ENCODE measurements around the gene ZNF276.
"Not testable (repeated sequence)": the region's sequence is repeated elsewhere in the genome, so short reads cannot be mapped to it uniquely, and the experiment has no call there.

Gene ZNF276

DNA sequence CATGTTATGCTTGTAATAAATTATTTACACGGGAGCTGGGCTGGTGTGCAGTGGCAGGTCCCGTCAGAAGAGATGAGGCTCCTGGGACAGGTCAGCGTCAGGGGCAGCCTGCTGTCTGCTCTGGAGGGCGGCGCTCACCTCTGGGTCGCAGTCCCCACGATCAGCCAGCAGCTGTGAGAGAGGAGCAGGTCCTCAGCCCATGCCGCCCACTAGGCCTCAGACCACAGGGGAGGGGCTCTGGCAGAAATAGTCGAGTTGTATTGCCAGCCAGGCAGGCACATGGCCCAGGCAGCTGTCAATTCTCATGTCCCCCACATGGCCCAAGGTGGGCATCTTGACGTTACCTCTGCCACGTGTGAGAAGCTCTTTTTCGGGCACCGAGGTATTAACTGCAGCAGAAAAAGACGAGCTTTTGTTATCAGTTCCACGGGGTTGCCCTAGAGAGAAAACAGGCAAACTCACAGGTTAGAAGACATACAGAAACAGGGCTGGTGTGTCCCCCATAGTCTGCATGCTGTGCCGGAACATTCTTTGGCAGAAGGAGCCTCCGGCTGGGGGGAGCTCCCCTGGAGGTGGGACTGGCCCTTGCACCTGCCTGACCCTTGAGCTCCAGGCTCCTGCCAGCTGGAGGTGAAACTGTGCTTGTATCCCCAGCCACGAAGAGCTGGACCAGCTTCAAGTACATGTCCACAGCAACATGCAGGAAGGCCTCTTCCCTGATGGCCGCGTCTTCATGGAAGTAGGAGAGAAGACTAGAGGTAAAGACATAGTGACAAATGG lies 17.4 kb downstream of the ZNF276 start:
- DNase-seq, result no peak

DNA sequence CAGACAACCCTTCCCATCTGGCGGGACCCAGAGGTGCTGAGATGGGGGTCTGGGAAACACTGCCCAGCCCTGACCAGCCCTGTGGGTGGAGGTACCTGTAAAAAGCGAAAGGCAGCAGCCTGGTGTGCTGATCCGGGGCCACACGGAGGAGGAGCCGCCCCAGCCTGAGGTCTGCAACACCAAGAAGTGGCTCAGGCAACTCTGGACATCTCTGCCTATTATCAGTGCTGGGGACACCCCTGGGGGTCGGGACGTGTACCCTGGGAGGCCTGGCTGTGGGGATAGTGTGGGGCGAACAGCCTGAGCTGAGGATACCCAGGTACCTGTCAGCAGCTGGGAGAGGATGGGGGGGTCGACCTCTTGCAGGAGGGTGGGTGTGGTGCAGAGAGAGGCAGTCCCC lies 18.0 kb downstream of the ZNF276 start:
- DNase-seq, result no peak

DNA sequence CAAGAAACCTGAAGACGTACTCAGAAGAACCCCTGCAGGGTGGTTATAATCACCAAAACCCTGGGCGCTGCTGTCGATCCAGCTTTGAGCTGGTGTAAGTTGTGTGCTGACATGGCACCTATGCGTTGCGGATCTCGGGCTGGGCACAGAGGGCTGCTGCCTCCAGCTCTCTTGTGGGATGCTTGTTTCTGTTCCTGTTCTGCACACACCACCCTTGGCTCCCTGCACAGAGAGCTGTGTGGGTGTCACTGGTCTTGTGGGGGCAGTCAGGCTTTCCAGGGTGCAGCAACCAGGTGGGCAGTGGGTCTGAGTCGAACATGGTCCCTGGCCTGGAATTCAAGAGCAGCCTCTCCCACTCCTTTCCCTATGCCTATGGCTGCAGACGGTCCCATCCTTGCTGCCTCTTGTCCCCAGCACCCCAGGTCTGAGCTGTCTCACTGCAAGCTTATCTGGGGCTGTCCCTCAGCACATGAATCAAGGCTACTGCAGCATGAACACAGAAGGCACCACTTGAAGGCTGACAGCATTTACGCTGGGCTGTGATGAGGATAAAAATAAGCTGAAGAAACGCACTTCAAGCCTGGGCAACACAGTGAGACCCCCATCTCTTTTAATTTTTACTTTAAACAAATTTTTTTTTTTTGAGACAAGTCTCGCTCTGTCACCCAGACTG lies 20.1 kb downstream of the ZNF276 start:
- DNase-seq, result no peak

DNA sequence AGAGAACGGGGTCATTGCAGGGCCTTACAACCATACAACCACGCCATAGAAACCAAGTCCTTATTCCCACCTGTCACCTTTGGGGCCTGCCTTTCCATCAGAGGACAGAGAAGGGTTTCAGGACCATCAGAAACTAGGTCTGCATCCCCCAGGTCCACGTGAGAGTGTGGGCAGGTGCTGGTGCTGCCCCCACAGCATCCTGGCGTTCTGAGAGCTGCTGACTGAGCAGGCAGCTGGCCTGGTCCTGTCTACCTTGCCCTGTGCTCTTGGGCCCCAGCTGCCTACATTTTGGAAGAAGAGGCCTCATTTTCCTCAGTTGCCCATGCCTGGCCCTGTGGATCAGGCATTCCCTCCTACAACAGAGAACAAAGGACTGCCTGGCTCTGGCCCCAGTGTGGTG lies 21.6 kb downstream of the ZNF276 start:
- DNase-seq, result no peak

DNA sequence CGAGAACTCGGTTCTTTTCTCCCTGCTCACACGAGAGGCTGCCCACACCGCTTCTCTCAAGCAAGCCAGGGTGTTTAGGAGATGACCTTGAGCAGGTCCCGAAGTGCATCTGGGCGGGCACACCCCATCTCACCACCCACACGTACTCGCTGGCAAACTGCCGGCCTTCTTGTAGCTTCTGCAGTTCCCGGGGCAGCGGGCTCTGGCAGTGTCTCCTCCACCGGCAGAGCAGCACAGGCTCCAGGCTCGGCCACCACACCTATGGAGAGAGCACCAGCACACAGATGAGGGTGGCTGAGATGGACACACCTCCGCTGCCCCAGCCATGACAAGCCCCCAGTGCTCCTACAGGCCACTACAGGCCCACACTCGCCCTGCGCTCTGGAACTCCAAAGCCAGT lies 23.5 kb downstream of the ZNF276 start:
- no peak for DNase-seq

DNA sequence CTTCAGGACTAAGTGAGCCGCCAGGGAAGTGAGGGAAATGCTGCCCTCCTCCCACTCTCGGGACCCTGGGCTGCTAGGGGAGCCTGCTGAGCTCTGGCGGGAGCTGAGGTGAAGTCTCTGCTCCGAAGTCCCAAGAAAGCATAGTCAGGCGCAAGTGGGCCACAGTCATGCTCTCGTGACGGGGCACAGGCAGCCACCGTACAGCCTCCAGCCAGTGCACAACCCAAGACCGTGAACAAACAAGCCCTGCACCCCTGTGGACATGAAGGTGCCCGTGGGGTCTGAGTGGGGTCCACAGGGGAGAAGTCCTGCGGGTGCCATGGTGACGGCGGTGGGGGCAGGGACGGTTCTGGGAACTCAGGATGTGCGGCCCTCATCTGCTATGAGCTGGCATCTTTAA lies 24.7 kb downstream of the ZNF276 start:
- DNase-seq, result no peak

DNA sequence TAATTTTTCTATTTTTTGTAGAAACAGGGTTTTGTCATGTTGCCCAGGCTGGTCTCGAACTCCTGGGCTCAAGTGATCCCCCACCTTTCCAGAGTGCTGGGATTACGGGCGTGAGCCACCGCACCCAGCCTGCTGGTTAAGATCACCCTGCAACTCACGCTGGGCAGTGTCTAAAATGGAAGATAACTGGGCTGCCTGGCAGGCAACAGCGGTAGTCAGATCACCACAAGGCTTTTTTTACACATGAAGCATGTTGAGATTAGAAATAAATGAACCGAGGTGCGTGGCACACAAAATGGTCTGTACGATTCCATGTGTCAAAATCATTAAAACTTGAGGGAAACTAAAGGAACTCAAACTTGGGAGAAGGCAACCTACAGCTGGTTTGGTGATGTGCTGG lies 26.7 kb downstream of the ZNF276 start:
- DNase-seq, result no peak

DNA sequence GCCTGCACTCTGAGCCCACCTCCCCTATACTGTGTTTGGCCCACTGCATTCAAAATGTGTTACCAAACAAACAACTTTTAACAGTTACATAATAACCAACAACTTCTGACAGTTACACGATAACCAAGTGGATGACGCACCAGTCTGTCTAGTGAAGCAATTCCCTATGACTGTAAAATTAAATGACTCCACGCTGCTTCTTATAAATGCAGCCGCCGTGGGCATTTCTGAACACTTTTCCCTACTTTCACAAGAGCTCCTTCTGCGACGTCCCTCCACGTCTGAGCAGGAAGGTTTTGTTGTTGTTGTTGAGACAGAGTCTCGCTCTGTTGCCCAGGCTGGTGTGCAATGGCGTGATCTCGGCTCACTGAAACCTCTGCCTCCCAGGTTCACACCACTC lies 27.6 kb downstream of the ZNF276 start:
- DNase-seq, result no peak

DNA sequence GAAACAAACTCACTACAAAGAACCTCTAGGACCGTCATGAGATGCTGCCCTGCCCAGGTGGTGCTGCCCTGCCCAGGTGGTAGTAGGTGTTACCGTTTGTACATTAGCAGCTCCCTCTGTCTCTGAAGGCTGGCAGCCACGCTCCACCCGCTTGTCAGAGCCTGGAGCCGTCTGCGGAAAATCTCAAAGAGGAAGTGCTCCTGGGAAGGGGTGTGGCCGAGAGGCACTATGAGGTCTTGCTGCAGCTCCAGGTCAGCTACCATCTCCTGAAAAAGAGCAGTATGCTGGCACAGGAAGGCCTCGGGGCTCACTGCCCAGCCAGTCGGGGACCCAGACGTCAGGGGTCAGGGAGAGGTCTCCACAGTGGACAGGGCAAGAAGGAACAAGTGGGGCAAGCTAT lies 28.3 kb downstream of the ZNF276 start:
- DNase-seq, result no peak

DNA sequence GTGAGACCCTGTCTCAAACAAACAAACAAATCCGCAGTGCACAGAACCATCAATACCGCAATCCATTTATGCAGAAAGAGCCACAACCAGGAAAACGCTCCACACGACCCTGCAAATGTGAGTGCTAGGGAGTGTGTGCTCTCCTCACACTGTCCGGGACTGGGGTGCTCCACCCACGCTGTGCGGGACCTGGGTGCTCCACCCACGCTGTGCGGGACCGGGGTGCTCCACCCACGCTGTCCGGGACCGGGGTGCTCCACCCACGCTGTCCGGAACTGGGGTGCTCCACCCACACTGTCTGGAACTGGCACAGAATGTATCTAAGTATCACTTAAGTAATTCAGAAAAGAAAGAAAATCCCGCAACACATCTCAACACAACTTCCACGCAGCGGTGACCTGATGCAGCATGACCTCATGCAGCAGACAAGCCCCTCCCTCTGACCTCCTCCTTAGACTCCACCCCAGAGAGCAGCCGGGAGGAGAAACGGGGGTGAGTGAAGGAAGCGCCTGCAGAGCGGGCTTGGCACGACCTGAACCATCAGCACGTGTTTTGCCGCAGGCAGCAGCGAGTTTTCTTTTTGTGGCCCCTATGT lies 38.5 kb downstream of the ZNF276 start:
- DNase-seq, result peak; percentile 19

DNA sequence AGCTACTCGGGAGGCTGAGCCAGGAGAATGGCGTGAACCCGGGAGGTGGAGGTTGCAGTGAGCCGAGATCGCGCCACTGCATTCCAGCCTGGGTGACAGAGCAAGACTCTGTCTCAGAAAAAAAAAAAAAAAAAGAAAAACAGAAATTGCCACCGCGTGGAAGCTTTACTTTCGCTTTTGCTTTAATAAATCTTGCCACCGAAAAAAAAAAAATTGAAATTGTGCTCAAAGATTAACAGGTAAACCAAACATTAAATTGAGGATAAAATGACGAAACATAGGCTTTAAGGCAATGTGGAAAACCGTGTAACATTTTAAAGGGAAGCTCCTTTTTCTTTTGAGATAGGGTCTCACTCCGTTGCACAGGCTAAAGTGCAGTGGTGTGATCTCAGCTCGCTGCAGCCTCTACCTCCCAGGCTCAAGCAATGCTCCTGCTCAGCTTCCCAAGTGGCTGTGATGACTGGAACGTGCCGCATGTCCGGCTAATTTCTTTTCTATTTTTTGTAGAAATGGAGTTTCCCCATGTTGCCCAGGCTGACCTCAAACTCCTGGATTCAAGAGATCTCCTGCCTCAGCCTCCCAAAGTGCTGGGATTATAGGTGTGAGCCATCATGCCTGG lies 40.1 kb downstream of the ZNF276 start:
- no peak for DNase-seq

DNA sequence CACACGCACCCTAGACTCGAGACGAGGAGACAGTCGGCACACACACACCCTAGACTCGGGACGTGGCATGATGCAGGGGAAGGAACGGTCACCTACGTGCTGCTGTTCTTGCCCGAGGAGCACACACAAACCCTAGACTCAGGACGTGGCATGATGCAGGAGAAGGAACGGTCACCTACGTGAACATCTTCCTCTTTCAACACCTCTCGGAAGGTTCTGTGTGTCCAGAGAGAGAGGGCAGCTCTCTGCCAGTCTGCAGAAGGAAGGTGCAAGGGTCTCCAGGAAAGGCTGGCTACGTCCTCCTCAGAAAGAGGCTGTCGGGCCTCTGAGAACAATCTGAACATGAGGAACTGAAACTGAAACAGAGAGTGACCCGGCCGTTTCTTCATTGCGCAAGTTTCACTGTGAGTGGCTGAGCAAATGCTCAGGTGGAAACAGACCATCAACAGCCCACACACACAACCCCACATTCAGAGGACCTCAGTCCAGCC lies 43.4 kb downstream of the ZNF276 start:
- DNase-seq, result peak; percentile 26

DNA sequence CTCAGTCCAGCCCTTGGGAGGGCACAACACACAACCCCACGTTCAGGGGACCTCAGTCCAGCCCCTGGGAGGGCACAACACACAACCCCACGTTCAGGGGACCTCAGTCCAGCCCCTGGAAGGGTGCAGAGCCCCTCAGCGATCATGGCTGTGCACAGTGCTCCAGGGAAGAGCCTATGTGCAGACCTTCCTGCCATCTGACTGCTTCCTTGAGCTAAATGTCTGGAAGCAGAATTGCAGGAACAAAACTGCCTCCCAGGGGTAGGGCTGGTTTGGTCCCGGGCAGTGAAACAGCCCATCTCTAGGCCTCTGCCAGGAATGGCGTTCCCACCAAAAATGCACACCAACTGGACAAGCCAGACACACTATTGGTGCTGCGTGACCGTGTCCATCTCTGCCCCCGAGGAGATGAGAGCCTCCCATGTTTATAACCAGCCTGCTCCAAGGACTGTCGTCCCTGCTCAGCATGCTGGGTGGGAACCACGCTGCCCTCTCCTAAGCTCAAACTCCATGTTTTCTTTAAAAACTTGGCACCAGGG lies 44.0 kb downstream of the ZNF276 start:
- DNase-seq, result no peak

DNA sequence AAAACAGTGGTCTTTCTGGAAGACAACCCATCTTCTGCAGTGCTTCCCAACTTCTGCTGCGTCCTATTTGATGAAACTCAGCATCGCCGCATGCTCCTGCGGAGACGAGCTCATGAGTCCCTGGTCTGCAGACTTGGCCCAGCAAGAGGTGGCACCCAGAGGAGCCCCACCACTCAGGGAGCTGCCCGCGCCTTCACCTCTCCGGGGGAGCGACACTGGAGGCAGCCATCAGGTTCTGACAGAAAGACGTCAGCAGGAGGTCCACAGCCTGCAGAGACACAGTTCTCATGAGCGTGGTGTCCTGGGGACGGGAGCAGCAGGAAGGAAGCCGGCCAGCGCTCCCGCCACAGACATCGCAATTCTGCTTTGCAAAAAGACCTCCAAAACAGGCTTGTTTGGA lies 49.0 kb downstream of the ZNF276 start:
- no peak for DNase-seq

DNA sequence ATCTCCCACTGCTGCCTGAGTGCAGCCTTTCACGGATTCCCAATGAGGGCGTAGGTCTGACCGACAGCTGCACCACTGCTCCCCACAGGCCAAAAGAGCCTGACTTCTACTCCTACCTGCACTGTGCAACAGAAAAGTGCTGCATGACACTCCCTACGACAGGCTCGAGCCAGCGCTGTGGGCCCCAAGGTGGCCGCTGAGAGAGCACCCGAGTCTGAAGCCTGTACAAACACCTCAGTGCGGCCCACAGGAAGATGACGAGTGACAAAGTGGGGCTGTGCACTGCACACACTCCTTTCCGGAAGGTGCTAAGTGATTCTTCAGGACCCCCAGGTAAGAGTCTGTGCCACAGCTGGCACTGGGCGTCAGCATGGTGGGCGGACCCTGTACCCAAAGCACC lies 53.9 kb downstream of the ZNF276 start:
- no peak for DNase-seq

DNA sequence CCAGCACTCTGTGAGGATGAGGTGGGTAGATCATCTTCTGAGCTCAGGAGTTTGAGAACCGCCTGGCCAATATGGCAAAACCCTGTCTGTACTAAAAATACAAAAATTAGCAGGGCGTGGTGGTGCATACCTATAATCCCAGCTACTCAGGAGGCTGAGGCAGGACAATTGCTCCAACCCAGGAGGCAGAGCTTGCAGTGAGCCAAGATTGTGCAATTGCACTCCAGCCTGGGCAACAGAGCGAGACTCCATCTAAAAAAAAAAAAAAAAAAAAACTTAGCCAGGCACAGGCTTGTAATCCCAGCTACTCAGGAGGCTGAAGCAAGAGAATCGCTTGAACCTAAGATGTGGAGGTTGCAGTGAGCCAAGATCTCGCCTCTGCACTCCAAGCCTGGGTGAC lies 56.9 kb downstream of the ZNF276 start:
- not testable (repeated sequence) for DNase-seq

DNA sequence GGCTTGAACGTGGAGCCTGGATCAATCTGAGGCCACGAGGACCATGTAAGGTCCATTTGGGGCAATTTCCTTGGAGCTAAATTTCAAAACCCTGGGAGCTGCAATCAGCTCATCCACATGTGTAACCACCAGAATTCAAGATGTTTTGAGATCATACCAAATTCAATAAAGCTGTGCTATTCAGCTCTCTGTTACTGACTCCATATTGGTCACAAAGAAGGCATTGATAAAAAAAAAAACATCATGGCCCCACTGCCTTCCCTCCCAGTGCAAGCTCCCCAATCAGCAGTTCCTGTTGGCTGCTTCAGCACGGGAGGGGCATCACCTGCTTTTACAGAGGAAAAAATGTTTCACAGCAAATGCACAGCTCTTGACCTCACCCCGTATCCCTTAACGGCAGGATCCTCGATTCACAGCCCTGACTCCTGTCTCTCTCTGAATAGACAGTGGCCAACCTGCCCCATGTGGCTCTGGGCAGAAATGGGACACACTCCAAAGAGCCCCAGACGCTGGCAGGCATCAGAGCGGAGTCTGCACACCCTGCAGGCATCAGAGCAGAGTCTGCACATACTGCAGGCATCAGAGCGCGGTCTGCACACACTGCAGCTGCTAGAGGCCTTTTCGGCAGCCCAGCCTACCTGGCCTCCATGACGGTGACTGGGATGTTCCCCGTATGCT lies 58.0 kb downstream of the ZNF276 start:
- no peak for DNase-seq

DNA sequence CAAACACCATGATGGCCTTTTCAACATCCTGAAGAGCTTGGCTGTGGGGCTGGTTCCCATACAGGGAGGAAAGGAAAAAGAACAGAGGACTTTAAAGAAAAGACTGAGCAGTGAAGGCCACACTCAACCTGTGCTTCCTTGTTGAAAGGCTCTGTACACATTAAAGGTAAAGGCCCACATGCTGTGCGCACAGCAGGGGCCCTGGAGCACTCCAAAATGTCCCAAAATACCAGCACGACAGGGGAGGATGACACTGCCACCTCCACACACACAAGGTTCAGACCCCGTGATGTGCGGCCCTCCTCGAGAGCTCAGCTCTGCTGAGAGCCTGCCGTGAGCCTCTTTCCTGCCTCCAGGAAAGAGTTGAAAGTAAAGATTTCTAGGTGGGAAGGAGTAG lies 58.6 kb downstream of the ZNF276 start:
- no peak for DNase-seq

DNA sequence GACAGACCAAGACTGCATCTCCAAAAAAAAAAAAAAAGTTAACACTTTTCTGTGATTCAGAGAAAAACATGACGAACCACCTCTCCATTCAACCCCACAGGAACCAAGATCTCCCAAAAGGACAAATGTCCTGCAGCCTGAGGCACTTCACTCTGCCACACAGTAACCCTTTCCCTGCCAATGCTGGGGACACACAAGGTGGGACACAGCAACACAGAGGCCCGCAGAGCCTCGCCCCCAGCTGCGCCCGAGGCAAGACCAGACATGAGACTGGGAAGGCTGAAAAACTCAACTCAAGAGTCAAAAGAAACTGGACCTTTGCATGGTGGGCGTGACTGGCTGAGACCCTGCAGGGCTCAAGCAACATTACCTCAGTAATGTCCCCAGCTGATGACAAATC lies 61.2 kb downstream of the ZNF276 start:
- no peak for DNase-seq

DNA sequence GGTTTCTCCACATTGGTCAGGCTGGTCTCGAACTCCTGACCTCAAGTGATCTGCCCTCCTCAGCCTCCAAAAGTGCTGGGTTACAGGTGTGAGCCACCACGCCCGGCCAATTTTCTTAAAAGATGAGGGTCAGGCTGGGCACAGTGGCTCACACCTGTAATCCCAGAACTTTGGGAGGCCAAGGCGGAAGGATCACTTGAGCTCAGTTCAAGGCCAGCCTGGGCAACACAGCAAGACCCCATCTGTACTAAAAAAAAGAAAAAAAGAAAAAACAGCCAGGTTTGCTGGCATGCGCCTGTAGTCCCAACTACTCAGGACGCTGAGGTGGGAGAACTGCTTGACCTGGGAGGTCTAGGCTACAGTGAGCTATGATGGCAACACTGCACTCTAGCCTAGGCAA lies 62.6 kb downstream of the ZNF276 start:
- DNase-seq, result not testable (repeated sequence)

DNA sequence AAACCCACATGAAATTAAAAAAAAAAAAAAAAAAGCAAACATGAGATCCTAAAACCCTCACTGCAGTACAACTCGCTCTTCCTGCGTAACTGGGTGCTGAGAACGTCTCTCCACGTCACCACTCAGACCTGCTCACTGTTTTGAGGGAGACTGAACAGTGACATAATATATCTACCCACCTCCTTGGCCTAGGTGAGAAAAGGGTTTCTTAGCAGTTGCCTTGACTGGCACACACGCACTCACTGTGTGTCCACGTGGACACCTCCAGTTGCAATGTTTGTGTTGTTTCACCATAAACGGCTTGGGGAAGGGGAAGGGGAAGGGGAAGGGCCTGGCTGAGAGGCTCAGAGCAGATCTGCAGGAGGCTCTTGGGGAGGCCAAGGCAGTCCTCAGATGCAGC lies 63.1 kb downstream of the ZNF276 start:
- DNase-seq, result no peak

DNA sequence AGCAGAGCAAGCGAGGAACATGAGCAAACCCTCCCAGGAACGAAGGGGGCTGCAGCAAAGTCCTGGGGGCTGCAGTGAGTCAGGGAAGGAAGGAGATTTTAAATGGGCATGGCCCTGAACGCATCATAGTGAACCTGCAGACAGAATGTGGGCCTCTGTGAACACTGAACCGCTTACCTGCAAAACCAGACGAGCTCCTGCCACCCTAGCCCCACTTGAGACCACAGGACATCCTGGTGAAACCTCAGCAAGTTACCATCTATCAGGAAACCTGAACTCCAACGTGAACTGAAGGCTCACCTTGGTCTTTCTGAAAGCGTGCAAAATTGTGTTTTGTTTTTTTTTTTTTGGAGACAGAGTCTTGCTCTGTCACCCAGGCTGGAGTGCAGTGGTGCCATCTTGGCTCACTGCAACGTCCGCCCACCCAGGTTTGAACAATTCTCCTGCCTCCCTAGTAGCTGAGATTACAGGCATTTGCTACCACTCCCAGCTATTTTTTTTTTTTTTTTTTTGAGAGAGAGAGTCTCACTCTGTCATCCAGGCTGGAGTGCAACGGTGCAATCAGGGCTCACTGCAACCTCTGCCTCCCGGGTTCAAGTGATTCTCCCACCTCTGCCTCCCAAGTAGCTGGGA lies 64.3 kb downstream of the ZNF276 start:
- DNase-seq, result no peak

Measured in stimulated activated CD4-positive, alpha-beta T cell treated with anti-CD3 and anti-CD28 coated beads, Interleukin-4, amount 100 ng/mL, for 24 hours (primary cell).